Mammary epithelial cell (primary cell): Measurements from ENCODE around the gene PRDX2.

Source experiments
- EZH2 ChIP-seq: IDR thresholded peaks from 2 replicates; pipeline ENCODE4 v1.6.1; 2012; ENCODE audit warnings: low read length, inconsistent platforms, borderline replicate concordance
- TF ChIP-seq, protein P1 (sequence below), 2 donors: IDR thresholded peaks in 1 of 2; conservative IDR thresholded peaks in 1 of 2; 2 replicates each; pipeline ENCODE4 v1.5.1; 2011 to 2012; ENCODE audit warnings: inconsistent platforms in 2 of 2, low read length in 2 of 2, mild to moderate bottlenecking in 2 of 2, control low read depth in 1 of 2, low read depth in 1 of 2; ENCODE audit not compliant: insufficient read depth in 1 of 2; ENCODE audit errors: extremely low read depth in 1 of 2

DNA sequence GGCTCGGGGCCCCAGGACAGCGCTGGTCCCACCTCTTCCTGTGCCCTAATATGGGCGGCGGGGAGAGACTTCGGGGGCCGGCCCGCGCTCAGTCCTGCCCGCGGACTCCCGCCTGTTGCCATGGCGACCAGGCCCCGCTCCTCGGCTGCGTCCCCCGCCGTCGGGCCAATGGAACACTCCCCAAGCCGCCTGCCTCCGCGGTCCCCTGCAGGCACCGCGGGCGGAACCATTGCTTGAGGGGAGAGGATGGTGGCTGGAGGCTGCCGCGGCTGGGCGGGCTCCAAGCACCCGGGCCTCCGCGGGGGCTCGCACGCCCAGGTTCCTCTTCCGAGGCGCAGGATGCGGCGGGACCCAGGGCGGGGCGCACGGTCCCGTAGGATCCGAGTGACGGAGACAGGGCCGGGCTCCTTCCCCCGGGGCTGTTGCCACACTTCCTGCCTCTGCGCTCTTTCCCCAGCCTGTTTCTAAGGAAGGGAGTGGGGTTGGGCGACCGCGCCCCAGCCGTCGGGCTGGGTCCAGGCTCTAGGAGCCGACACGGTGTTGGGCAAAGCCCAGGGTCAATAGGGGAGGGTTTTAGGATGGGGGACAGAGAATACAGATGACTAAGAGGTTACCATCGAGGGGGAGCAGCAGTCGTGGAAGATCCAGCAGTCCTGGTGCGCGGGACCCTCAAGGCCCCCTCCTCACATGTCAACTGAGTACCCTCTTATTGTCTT, 11.5 kb downstream of the PRDX2 start:
- TF ChIP-seq, protein P1, sequence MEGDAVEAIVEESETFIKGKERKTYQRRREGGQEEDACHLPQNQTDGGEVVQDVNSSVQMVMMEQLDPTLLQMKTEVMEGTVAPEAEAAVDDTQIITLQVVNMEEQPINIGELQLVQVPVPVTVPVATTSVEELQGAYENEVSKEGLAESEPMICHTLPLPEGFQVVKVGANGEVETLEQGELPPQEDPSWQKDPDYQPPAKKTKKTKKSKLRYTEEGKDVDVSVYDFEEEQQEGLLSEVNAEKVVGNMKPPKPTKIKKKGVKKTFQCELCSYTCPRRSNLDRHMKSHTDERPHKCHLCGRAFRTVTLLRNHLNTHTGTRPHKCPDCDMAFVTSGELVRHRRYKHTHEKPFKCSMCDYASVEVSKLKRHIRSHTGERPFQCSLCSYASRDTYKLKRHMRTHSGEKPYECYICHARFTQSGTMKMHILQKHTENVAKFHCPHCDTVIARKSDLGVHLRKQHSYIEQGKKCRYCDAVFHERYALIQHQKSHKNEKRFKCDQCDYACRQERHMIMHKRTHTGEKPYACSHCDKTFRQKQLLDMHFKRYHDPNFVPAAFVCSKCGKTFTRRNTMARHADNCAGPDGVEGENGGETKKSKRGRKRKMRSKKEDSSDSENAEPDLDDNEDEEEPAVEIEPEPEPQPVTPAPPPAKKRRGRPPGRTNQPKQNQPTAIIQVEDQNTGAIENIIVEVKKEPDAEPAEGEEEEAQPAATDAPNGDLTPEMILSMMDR (conservative IDR thresholded peaks at IDR 0.05 in 1 of 2, IDR thresholded peaks at IDR 0.05 in 1 of 2; ENCODE audit: extremely low read depth in 1 of 2, insufficient read depth in 1 of 2, low read depth in 1 of 2, low read length in 2 of 2) = no peak
- no peak for TF ChIP-seq EZH2
